T follicular helper cell (primary cell): ENCODE results near the gene GTPBP6.
"Not testable (repeated sequence)": the region's sequence is repeated elsewhere in the genome, so short reads cannot be mapped to it uniquely, and the experiment has no call there.

ENCODE experiments used
- DNase-seq: peaks from one replicate; pipeline ENCODE4 v3.0.0-alpha.2; 2020; ENCODE audit warnings: low read depth

GTPBP6 gene

GRCh38 chrX:316351-317325, 2.0 kb downstream of the GTPBP6 start:
- no peak for DNase-seq

- no peak for DNase-seq
Observed at GRCh38 chrX:314781-315595, 3.6 kb downstream of the GTPBP6 start.

GRCh38 chrX:314049-314448, 4.5 kb downstream of the GTPBP6 start:
- no peak for DNase-seq

GRCh38 chrX:313546-313945, 5.0 kb downstream of the GTPBP6 start:
- no peak for DNase-seq

- no peak for DNase-seq
Observed at GRCh38 chrX:312621-313331, 5.8 kb downstream of the GTPBP6 start.

GRCh38 chrX:311156-312129, 7.2 kb downstream of the GTPBP6 start:
- no peak for DNase-seq

- DNase-seq, result no peak
Observed at GRCh38 chrX:310621-311155, 7.9 kb downstream of the GTPBP6 start.

GRCh38 chrX:308821-309520, 9.6 kb downstream of the GTPBP6 start:
- DNase-seq, result no peak

GRCh38 chrX:307261-308111, 11.1 kb downstream of the GTPBP6 start:
- DNase-seq, result no peak

- DNase-seq, result not testable (repeated sequence)
Observed at GRCh38 chrX:306614-307251, 11.9 kb downstream of the GTPBP6 start.

GRCh38 chrX:305781-306613, 12.6 kb downstream of the GTPBP6 start:
- not testable (repeated sequence) for DNase-seq

GRCh38 chrX:302975-303374, 15.6 kb downstream of the GTPBP6 start:
- no peak for DNase-seq

GRCh38 chrX:300334-300733, 18.3 kb downstream of the GTPBP6 start:
- no peak for DNase-seq

- no peak for DNase-seq
Observed at GRCh38 chrX:298993-299392, 19.6 kb downstream of the GTPBP6 start.

- no peak for DNase-seq
Observed at GRCh38 chrX:295136-295535, 23.5 kb downstream of the GTPBP6 start.

GRCh38 chrX:292900-293897, 25.4 kb downstream of the GTPBP6 start:
- no peak for DNase-seq
